ENCODE data around the gene GBF1.

DNA sequence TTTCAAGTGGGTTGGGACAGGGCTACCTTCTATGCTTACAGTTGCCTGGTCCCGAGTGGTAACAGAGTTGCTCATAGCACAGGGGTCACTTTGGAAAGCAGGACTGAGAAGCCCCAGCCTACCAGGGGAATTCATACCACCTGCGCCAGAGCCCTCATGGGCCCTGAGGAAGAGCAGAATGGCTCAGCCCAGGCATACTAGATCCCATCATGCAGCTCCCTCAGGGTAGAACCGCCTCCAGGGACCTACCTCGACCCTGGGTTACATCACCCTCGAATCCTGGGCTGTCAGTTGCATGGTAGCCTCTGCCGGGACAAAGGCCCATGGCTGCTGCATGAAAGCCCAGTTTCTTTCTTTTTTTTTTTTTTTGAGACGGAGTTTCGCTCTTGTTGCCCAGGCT, 184.1 kb downstream of the GBF1 start:
- TF ChIP-seq FOXA1 (IDR thresholded peaks at IDR 0.05) (no peak), SUZ12 (IDR thresholded peaks at IDR 0.05) (no peak), FOXM1 (IDR thresholded peaks at IDR 0.05; ENCODE audit: borderline replicate concordance) (no peak), SP1 (IDR thresholded peaks at IDR 0.05) (no peak), TARDBP (IDR thresholded peaks at IDR 0.05) (no peak), FOXK2 (IDR thresholded peaks at IDR 0.05) (no peak)
- TF ChIP-seq, protein P1, sequence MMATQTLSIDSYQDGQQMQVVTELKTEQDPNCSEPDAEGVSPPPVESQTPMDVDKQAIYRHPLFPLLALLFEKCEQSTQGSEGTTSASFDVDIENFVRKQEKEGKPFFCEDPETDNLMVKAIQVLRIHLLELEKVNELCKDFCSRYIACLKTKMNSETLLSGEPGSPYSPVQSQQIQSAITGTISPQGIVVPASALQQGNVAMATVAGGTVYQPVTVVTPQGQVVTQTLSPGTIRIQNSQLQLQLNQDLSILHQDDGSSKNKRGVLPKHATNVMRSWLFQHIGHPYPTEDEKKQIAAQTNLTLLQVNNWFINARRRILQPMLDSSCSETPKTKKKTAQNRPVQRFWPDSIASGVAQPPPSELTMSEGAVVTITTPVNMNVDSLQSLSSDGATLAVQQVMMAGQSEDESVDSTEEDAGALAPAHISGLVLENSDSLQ (IDR thresholded peaks at IDR 0.05), result no peak
